HepG2 (cell line): ENCODE results near the gene CMTM4. TPM values are rescaled to one million over a fixed set of nuclear protein-coding genes. Genes with fewer than 3 reads are reported as not detected.

ENCODE experiments used
- ATAC-seq: fragments of 200-7000 bp; cut with Tn5 transposase; 3 replicates; pipeline ENCODE4 v1.9.1; 2020; ENCODE audit warnings: mild to moderate bottlenecking, moderate library complexity
- BruUV-seq: library from RNA; stranded (reverse); fragments of 400-500 nt; replicated peaks from 2 replicates; lab custom pipeline; 2021; lab: Mats Ljungman, UMichigan
- CTCF ChIA-PET: fragments of 300-600 bp; formaldehyde crosslinking; extraction: SDS; loops from one replicate; lab custom pipeline; 2021; ENCODE audit warnings: low total read pairs, inconsistent platforms, low intra/inter-chr PET ratio; lab: Yijun Ruan, JAX
- POLR2A ChIA-PET: fragments of 350-600 bp; sonication (Branson Sonifier 250); formaldehyde crosslinking; loops from one replicate; lab custom pipeline; 2020; ENCODE audit warnings: antibody characterized with exemption, inconsistent platforms; lab: Yijun Ruan, JAX
- DNase-seq: peaks from one replicate; pipeline ENCODE4 v3.0.0-alpha.2; 2015; ENCODE audit warnings: low spot score
- FAIRE-seq: peaks from 3 replicates; lab custom pipeline; 2011; peaks lifted over from hg19 to GRCh38; lab: Jason Lieb, UNC
- H2AFZ ChIP-seq: one replicate; pipeline ENCODE4 v1.6.1; 2011; ENCODE audit warnings: low read length, inconsistent platforms
- H3K27ac ChIP-seq: fragments of 300-600 bp; 3 replicates; pipeline ENCODE4 v1.8.0; 2011; ENCODE audit warnings: mixed run types, mild to moderate bottlenecking, mixed read lengths, low read length, inconsistent platforms; ENCODE audit not compliant: insufficient read depth; ENCODE audit errors: extremely low read length
- H3K27me3 ChIP-seq, 2 experiments: fragments of 200-600 bp in 1 of 2; 2 replicates in 1 of 2; 3 replicates in 1 of 2; pipeline versions ENCODE4 v1.6.0 to v1.8.0; 2011; ENCODE audit warnings: low read length in 2 of 2, mild to moderate bottlenecking in 2 of 2, moderate library complexity in 2 of 2, inconsistent platforms in 1 of 2; ENCODE audit not compliant: insufficient read depth in 2 of 2, control insufficient read depth in 1 of 2
- H3K36me3 ChIP-seq, 2 experiments: fragments of 200-600 bp in 1 of 2; replicated peaks in 1 of 2; 2 replicates in 1 of 2; 3 replicates in 1 of 2; pipeline versions ENCODE4 v1.5.1 to v1.8.0; 2011; ENCODE audit warnings: low read length in 2 of 2, inconsistent platforms in 1 of 2; ENCODE audit not compliant: insufficient read depth in 2 of 2, control insufficient read depth in 1 of 2
- H3K4me1 ChIP-seq: 2 replicates; pipeline ENCODE4 v1.5.1; 2012; ENCODE audit warnings: low read length, inconsistent platforms; ENCODE audit not compliant: insufficient read depth
- H3K4me2 ChIP-seq: 2 replicates; pipeline ENCODE4 v1.6.0; 2011; ENCODE audit warnings: low read depth, low read length, inconsistent platforms
- H3K4me3 ChIP-seq, 3 experiments: fragments of 200-600 bp in 1 of 3; sonication (generic), shearing (Covaris generic) in 1 of 3; replicated peaks in 1 of 3; 2 replicates each; pipeline ENCODE4 v1.5.1; 2011 to 2016; ENCODE audit warnings: low read length in 3 of 3, inconsistent platforms in 2 of 3, low read depth in 2 of 3, mild to moderate bottlenecking in 2 of 3, control low read depth in 1 of 3, mixed read lengths in 1 of 3; ENCODE audit not compliant: insufficient read depth in 1 of 3
- H3K79me2 ChIP-seq: one replicate; pipeline ENCODE4 v1.6.1; 2011; ENCODE audit warnings: low read length, inconsistent platforms; ENCODE audit not compliant: insufficient read depth
- H3K9ac ChIP-seq: 2 replicates; pipeline ENCODE4 v1.6.0; 2011; ENCODE audit warnings: mild to moderate bottlenecking, low read depth, low read length, inconsistent platforms; ENCODE audit not compliant: insufficient read depth
- H3K9me3 ChIP-seq: 2 replicates; pipeline ENCODE4 v1.5.1; 2012; ENCODE audit warnings: mild to moderate bottlenecking, low read length
- H4K20me1 ChIP-seq: 2 replicates; pipeline ENCODE4 v1.6.0; 2011; ENCODE audit warnings: inconsistent platforms, mild to moderate bottlenecking, low read length, moderate library complexity; ENCODE audit not compliant: insufficient read depth
- ADNP ChIP-seq: sonication (generic); formaldehyde crosslinking; IDR thresholded peaks from 2 replicates; pipeline ENCODE4 v1.4.0; 2020; ENCODE audit warnings: missing genetic modification reagents
- DNMT1 ChIP-seq: sonication (generic); formaldehyde crosslinking; IDR thresholded peaks from 2 replicates; pipeline ENCODE4 v1.5.1; 2020; ENCODE audit warnings: mild to moderate bottlenecking, missing genetic modification reagents
- GFI1 ChIP-seq: sonication (generic); formaldehyde crosslinking; IDR thresholded peaks from 2 replicates; pipeline ENCODE4 v1.5.0; 2020; ENCODE audit warnings: missing genetic modification reagents, mild to moderate bottlenecking, borderline replicate concordance
- REL ChIP-seq: sonication (generic); formaldehyde crosslinking; conservative IDR thresholded peaks from 2 replicates; pipeline ENCODE4 v1.8.0; 2022; ENCODE audit warnings: mild to moderate bottlenecking, missing genetic modification reagents, moderate library complexity
- RXRA ChIP-seq: sonication (generic); formaldehyde crosslinking; IDR thresholded peaks from 2 replicates; pipeline ENCODE4 v1.5.1; 2020; ENCODE audit warnings: missing genetic modification reagents
- ZNF17 ChIP-seq: sonication (generic); formaldehyde crosslinking; IDR thresholded peaks from 2 replicates; pipeline ENCODE4 v1.5.0; 2020; ENCODE audit warnings: mild to moderate bottlenecking, missing genetic modification reagents
- ZNF329 ChIP-seq: sonication (generic); formaldehyde crosslinking; IDR thresholded peaks from 2 replicates; pipeline ENCODE4 v1.9.0; 2021; ENCODE audit warnings: low read depth, mild to moderate bottlenecking, missing genetic modification reagents
- ZNF382 ChIP-seq: sonication (generic); formaldehyde crosslinking; IDR thresholded peaks from 2 replicates; pipeline ENCODE4 v1.5.0; 2020; ENCODE audit warnings: missing genetic modification reagents, mild to moderate bottlenecking, borderline replicate concordance
- WGBS: methylation state at CpG from one replicate; pipeline ENCODE4 v1.1.6; 2017; ENCODE audit warnings: low lambda C conversion rate; 5-methylcytosine and 5-hydroxymethylcytosine counted together
- in situ Hi-C: cut with HindIII; loops from 2 replicates; pipeline ENCODE4 v1.10.0; 2017; ENCODE audit warnings: low pct_unique_long_range_greater_than_20kb; ENCODE audit not compliant: extremely low pct_ligation_motif_present
- intact Hi-C: fragments of 100-400 bp; cut with micrococcal nuclease; formaldehyde crosslinking; loops from one replicate; pipeline ENCODE4 v1.10.0; 2022; ENCODE audit not compliant: unreplicated experiment
- polyA plus RNA-seq, 8 experiments: library from polyadenylated mRNA; depleted of rRNA in 3 of 8; stranded (reverse) in 7 of 8; unstranded in 1 of 8; fragments of >200 nt; fragmentation: Illumina TruSeq in 4 of 8; extraction: Trizol in 4 of 8; gene quantifications; 2 replicates each; pipeline versions ENCODE4 v1.2.1 to v1.2.3, GENCODE V29; 2011 to 2016; ENCODE audit warnings: low read depth in 4 of 8, missing spikeins in 1 of 8, mixed read lengths in 1 of 8; ENCODE audit not compliant: insufficient read depth in 1 of 8
- total RNA-seq, 5 experiments: library from RNA; depleted of rRNA; stranded (reverse); fragments of >200 nt; fragmentation: Illumina TruSeq; extraction: Trizol; gene quantifications; 2 replicates each; pipeline ENCODE4 v1.2.3, GENCODE V29; 2016; ENCODE audit warnings: low read depth in 1 of 5
- TF ChIP-seq, protein P1 (sequence below): sonication (generic); formaldehyde crosslinking; IDR thresholded peaks from 2 replicates; pipeline ENCODE4 v1.8.0; 2022; ENCODE audit warnings: mild to moderate bottlenecking, missing genetic modification reagents, moderate library complexity
- TF ChIP-seq, protein P2 (sequence below): sonication (generic); formaldehyde crosslinking; conservative IDR thresholded peaks from 2 replicates; pipeline ENCODE4 v1.8.0; 2022; ENCODE audit warnings: missing genetic modification reagents
- TF ChIP-seq, protein P3 (sequence below): IDR thresholded peaks from 2 replicates; pipeline ENCODE4 v1.6.1; 2016; ENCODE audit warnings: missing biosample characterization, missing genetic modification reagents, low read depth
- TF ChIP-seq, protein P4 (sequence below): sonication (generic); formaldehyde crosslinking; IDR thresholded peaks from 2 replicates; pipeline ENCODE4 v1.4.0; 2020; ENCODE audit warnings: missing genetic modification reagents, borderline replicate concordance

The CMTM4 gene
- total and polyA plus RNA-seq, 2 of the 13 experiments (the other 11 are each of a cell fraction or from before 2014, with no cell fraction given) = 32.0 to 36.3 TPM

DNA sequence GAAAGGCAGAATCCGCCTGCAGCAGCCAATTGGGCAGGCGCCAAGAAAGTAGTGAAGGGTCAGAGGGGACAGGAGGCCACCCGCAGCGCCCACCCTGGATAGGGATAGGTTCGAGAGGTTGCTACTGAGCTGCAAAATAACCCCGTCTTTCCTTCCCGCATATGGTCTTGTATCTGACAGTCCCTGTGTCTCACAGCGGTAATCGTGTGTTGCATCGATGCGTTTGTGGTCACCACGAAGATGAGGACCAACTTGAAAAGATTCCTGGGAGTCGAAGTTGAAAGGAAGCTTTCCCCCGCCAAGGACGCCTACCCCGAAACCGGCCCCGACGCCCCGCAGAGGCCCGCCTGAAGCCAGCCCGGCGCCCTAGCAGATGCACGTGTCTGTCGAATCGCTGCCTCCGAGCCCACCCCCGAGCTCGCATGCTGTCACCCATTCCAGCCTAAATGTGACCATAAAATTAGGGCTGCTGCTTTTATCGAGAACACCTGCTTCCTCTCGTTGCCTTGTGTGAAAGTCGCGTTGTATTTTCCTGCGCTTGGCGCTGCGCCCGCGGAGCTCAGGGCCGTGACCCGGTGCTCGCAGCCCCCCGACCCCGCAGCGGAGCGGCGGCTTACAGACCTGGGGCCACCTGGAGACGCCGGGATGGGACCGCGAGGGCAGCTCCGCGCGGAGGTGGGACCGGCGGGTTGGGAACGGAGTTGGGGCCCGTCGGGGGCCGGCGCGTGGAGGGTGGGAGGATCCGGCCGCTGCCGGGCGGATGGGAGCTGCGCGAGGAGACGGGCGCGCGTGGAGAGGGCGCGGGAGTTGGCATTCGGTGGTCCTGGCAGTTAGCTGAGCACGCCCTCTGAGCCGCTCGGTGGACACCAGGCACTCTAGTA, 117.7 kb downstream of the CMTM4 start, which contains the start of gene CMTM2:
TSS of gene CMTM2 (plus strand) at position 813 of the 881 bp plus-strand sequence. CDS start 145 bp downstream, outside the sequence.
- Histone ChIP-seq H3K9ac (no peak within 1 kb of the TSS), H3K27ac (no peak within 1 kb of the TSS), H3K9me3 (no peaks in the 10 kb centered on the region), H3K4me1 (peaks cover 3% of the 10 kb centered on the region; the same call in 1 of the 2 replicates), H3K79me2 (no peaks in the 10 kb centered on the region), H3K36me3 (no peaks in the 10 kb centered on the region), H4K20me1 (no peaks in the 10 kb centered on the region), H3K4me3 (no peak within 1 kb of the TSS), H2AFZ (no peak within 1 kb of the TSS), H3K27me3 (peaks cover 0 to 14% of the 10 kb centered on the region in 2 experiments; a peak in 2 of 5 replicates), H3K4me2 (no peak within 1 kb of the TSS)
- BruUV-seq = no TSS peak
- TF ChIP-seq, protein P1, sequence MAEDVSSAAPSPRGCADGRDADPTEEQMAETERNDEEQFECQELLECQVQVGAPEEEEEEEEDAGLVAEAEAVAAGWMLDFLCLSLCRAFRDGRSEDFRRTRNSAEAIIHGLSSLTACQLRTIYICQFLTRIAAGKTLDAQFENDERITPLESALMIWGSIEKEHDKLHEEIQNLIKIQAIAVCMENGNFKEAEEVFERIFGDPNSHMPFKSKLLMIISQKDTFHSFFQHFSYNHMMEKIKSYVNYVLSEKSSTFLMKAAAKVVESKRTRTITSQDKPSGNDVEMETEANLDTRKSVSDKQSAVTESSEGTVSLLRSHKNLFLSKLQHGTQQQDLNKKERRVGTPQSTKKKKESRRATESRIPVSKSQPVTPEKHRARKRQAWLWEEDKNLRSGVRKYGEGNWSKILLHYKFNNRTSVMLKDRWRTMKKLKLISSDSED (CRISPR knock-in tag) = no peak
- TF ChIP-seq ADNP (CRISPR knock-in tag) = no peak
- TF ChIP-seq, protein P2, sequence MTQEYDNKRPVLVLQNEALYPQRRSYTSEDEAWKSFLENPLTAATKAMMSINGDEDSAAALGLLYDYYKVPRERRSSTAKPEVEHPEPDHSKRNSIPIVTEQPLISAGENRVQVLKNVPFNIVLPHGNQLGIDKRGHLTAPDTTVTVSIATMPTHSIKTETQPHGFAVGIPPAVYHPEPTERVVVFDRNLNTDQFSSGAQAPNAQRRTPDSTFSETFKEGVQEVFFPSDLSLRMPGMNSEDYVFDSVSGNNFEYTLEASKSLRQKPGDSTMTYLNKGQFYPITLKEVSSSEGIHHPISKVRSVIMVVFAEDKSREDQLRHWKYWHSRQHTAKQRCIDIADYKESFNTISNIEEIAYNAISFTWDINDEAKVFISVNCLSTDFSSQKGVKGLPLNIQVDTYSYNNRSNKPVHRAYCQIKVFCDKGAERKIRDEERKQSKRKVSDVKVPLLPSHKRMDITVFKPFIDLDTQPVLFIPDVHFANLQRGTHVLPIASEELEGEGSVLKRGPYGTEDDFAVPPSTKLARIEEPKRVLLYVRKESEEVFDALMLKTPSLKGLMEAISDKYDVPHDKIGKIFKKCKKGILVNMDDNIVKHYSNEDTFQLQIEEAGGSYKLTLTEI (CRISPR knock-in tag) = no peak
- no peak for TF ChIP-seq ZNF17 (CRISPR knock-in tag)
- TF ChIP-seq DNMT1 = no peak
- no peak for TF ChIP-seq ZNF382 (CRISPR knock-in tag)
- no peak for TF ChIP-seq REL (CRISPR knock-in tag)
- TF ChIP-seq ZNF329 (CRISPR knock-in tag) = no peak
- TF ChIP-seq GFI1 (CRISPR knock-in tag) = no peak
- TF ChIP-seq, protein P3, sequence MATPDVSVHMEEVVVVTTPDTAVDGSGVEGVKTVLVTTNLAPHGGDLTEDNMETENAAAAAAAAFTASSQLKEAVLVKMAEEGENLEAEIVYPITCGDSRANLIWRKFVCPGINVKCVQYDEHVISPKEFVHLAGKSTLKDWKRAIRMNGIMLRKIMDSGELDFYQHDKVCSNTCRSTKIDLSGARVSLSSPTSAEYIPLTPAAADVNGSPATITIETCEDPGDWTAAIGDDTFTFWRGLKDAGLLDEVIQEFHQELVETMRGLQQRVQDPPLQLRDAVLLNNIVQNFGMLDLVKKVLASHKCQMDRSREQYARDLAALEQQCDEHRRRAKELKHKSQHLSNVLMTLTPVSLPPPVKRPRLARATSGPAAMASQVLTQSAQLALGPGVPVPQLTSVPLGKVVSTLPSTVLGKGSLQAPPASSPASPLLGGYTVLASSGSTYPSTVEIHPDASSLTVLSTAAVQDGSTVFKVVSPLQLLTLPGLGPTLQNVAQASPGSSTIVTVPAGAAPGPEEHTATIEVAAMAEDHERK (CRISPR knock-in tag) = no peak
- TF ChIP-seq, protein P4, sequence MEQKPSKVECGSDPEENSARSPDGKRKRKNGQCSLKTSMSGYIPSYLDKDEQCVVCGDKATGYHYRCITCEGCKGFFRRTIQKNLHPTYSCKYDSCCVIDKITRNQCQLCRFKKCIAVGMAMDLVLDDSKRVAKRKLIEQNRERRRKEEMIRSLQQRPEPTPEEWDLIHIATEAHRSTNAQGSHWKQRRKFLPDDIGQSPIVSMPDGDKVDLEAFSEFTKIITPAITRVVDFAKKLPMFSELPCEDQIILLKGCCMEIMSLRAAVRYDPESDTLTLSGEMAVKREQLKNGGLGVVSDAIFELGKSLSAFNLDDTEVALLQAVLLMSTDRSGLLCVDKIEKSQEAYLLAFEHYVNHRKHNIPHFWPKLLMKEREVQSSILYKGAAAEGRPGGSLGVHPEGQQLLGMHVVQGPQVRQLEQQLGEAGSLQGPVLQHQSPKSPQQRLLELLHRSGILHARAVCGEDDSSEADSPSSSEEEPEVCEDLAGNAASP (CRISPR knock-in tag) = no peak
- no peak for TF ChIP-seq RXRA (CRISPR knock-in tag)
- 78% methylated on average over 77 of the region's 77 CpGs for WGBS
- ChIA-PET CTCF (no interaction called here), POLR2A (no interaction called here)
- no peak for FAIRE-seq
- intact Hi-C loops = no loop called here
- DNase-seq = no peak
- in situ Hi-C loops = no loop called here
- no peak for ATAC-seq
